ENCODE results near the gene PXMP2. TPM values are rescaled to one million over a fixed set of nuclear protein-coding genes. Genes with fewer than 3 reads are reported as not detected.
A peak's percentile ranks its signal among the peaks of the same experiment; 100 is the strongest.

PXMP2 gene
- polyA plus RNA-seq, 3 donors = 2.9 to 9.2 (median 8.7) TPM

DNA sequence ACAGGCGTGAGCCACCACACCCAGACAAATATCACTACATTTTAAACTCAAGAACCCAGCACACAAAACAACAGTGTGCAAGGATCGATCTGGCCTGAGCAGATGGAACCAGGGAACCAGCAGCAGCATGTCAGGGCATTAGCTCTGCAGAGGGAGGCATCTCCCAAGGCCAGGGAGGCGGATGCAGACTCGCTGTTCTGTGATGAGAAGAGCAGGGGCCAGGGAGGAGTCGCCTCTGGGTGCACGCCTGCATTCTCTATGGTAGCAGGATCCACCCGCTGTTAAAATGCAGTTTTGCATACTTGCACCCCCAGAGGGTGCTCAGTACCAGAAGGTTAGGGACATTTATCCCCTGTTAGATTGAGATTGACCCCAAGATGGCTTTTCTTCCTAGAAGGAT, 41.1 kb downstream of the PXMP2 start:
- no peak overlapping the region for H3K27ac ChIP-seq (ENCODE audit: low read depth in 1 of 2, low read length in 2 of 2)
- DNase-seq = no peak
- TF ChIP-seq, protein P1, sequence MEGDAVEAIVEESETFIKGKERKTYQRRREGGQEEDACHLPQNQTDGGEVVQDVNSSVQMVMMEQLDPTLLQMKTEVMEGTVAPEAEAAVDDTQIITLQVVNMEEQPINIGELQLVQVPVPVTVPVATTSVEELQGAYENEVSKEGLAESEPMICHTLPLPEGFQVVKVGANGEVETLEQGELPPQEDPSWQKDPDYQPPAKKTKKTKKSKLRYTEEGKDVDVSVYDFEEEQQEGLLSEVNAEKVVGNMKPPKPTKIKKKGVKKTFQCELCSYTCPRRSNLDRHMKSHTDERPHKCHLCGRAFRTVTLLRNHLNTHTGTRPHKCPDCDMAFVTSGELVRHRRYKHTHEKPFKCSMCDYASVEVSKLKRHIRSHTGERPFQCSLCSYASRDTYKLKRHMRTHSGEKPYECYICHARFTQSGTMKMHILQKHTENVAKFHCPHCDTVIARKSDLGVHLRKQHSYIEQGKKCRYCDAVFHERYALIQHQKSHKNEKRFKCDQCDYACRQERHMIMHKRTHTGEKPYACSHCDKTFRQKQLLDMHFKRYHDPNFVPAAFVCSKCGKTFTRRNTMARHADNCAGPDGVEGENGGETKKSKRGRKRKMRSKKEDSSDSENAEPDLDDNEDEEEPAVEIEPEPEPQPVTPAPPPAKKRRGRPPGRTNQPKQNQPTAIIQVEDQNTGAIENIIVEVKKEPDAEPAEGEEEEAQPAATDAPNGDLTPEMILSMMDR (IDR thresholded peaks at IDR 0.05) = no peak
- Mint-ChIP-seq H3K27ac (no peak overlapping the region), H3K4me3 (no peak overlapping the region), H3K9me3 (peaks cover 0 to 7% (median 0%) of the 10 kb centered on the region in 7 donors), H3K36me3 (peaks cover 86 to 95% of the 10 kb centered on the region in 2 donors), H3K4me1 (no peaks in the 10 kb centered on the region), H3K27me3 (ENCODE audit: low read depth in 3 of 3) (no peaks in the 10 kb centered on the region)
- no peak overlapping the region for H3K4me3 ChIP-seq (replicated peaks in 1 of 3; ENCODE audit: low read depth in 2 of 3, low read length in 3 of 3)
- H3K79me2 ChIP-seq (ENCODE audit: insufficient read depth, low read length) = no peaks in the 10 kb centered on the region
- intact Hi-C loops (cut with micrococcal nuclease) = no loop called here
- H3K9me3 ChIP-seq (replicated peaks in 1 of 2; ENCODE audit: control insufficient read depth in 1 of 2, insufficient read depth in 1 of 2, low read length in 2 of 2) = no peaks in the 10 kb centered on the region
- peaks cover 91 to 96% of the 10 kb centered on the region in 2 donors for H3K36me3 ChIP-seq (replicated peaks in 1 of 2; ENCODE audit: control insufficient read depth in 1 of 2, insufficient read depth in 2 of 2, low read length in 2 of 2)
- H3K9ac ChIP-seq (ENCODE audit: insufficient read depth, low read length, poor library complexity, severe bottlenecking) = no peak overlapping the region
- no peaks in the 10 kb centered on the region for H3K27me3 ChIP-seq (ENCODE audit: control insufficient read depth in 2 of 2, insufficient read depth in 2 of 2, low read length in 2 of 2)
- 100% methylated on average over 7 of the region's 7 CpGs for WGBS (ENCODE audit: insufficient coverage)
- H2AFZ ChIP-seq (ENCODE audit: insufficient read depth, low read depth, low read length, poor library complexity, severe bottlenecking) = no peak overlapping the region
- peaks cover 4% of the 10 kb centered on the region for H4K20me1 ChIP-seq (ENCODE audit: insufficient read depth, low read length)
- H3K4me2 ChIP-seq (replicated peaks; ENCODE audit: extremely low read depth, low read length, poor library complexity, severe bottlenecking) = no peak overlapping the region
- H3K4me1 ChIP-seq (ENCODE audit: control insufficient read depth in 1 of 2, insufficient read depth in 2 of 2, low read length in 2 of 2) = no peaks in the 10 kb centered on the region

GRCh38 chr12:132729541-132730320, 42.3 kb downstream of the PXMP2 start:
- peaks cover 0 to 7% (median 0%) of the 10 kb centered on the region in 7 donors for H3K9me3 Mint-ChIP-seq
- peaks cover 88 to 95% of the 10 kb centered on the region in 2 donors for H3K36me3 Mint-ChIP-seq
- no peaks in the 10 kb centered on the region for H3K4me1 Mint-ChIP-seq
- Histone ChIP-seq H3K9me3 (replicated peaks in 1 of 2; ENCODE audit: control insufficient read depth in 1 of 2, insufficient read depth in 1 of 2, low read length in 2 of 2) (no peaks in the 10 kb centered on the region), H2AFZ (ENCODE audit: insufficient read depth, low read depth, low read length, poor library complexity, severe bottlenecking) (no peak overlapping the region), H4K20me1 (ENCODE audit: insufficient read depth, low read length) (peaks cover 4% of the 10 kb centered on the region), H3K36me3 (replicated peaks in 1 of 2; ENCODE audit: control insufficient read depth in 1 of 2, insufficient read depth in 2 of 2, low read length in 2 of 2) (peaks cover 91 to 96% of the 10 kb centered on the region in 2 donors), H3K27ac (ENCODE audit: low read depth in 1 of 2, low read length in 2 of 2) (no peak overlapping the region), H3K27me3 (ENCODE audit: control insufficient read depth in 2 of 2, insufficient read depth in 2 of 2, low read length in 2 of 2) (no peaks in the 10 kb centered on the region), H3K4me2 (replicated peaks; ENCODE audit: extremely low read depth, low read length, poor library complexity, severe bottlenecking) (no peak overlapping the region), H3K4me3 (replicated peaks in 1 of 3; ENCODE audit: low read depth in 2 of 3, low read length in 3 of 3) (no peak overlapping the region), H3K4me1 (ENCODE audit: control insufficient read depth in 1 of 2, insufficient read depth in 2 of 2, low read length in 2 of 2) (no peaks in the 10 kb centered on the region), H3K9ac (ENCODE audit: insufficient read depth, low read length, poor library complexity, severe bottlenecking) (no peak overlapping the region), H3K79me2 (ENCODE audit: insufficient read depth, low read length) (no peaks in the 10 kb centered on the region)
- WGBS (ENCODE audit: insufficient coverage) = 93% methylated on average over 22 of the region's 24 CpGs
- H3K27ac Mint-ChIP-seq = peak overlapping the region in 2 of 7 donors; percentile 46 to 74
- TF ChIP-seq, protein P1 (IDR thresholded peaks at IDR 0.05) = no peak
- intact Hi-C loops (cut with micrococcal nuclease) = no loop called here
- H3K4me3 Mint-ChIP-seq = no peak overlapping the region
- H3K27me3 Mint-ChIP-seq (ENCODE audit: low read depth in 3 of 3) = no peaks in the 10 kb centered on the region
- no peak for DNase-seq
